Fibroblast of villous mesenchyme (primary cell): Measurements from ENCODE around the gene SPRYD3. TPM values are rescaled to one million over a fixed set of nuclear protein-coding genes. Genes with fewer than 3 reads are reported as not detected.
"Not testable (repeated sequence)": the region's sequence is repeated elsewhere in the genome, so short reads cannot be mapped to it uniquely, and the experiment has no call there.

Source experiments
- DNase-seq: peaks from one replicate; pipeline ENCODE4 v3.0.0-alpha.2; 2010; ENCODE audit warnings: low read depth
- H3K4me3 ChIP-seq: 2 replicates; pipeline ENCODE4 v1.5.1; 2011; ENCODE audit warnings: low read depth, mild to moderate bottlenecking, low read length
- total RNA-seq: library from RNA; depleted of rRNA; stranded (reverse); fragments of >200 nt; gene quantifications from 2 replicates; pipeline ENCODE4 v1.2.3, GENCODE V29; 2012
- TF ChIP-seq, protein P1 (sequence below): IDR thresholded peaks from 2 replicates; pipeline ENCODE4 v1.5.1; 2012; ENCODE audit warnings: low read depth, mild to moderate bottlenecking, low read length; ENCODE audit not compliant: insufficient read depth

Gene SPRYD3
- total RNA-seq, 1 donor, result 19.4 TPM

DNA sequence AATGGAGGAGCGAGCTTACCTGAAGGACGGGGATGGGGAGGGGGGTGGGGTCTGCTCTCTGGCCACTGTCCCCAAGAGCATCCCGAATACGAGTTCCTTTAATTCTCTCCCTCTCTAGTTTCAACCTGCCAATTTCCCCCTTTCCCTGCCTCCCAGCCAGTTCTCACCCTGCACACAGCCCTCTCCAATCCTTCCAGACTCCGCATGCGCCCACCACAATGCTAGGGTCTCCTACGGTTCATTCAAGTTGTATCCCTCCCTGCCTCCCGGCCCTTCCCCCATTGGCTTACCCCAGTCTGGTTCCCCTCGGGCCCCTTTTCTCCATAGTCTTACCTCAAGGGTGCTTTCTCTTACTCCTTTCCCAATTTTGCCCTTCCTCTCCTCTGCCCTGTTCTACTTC is 17.6 kb upstream of the SPRYD3 start:
- DNase-seq, result peak; percentile 13
- TF ChIP-seq, protein P1, sequence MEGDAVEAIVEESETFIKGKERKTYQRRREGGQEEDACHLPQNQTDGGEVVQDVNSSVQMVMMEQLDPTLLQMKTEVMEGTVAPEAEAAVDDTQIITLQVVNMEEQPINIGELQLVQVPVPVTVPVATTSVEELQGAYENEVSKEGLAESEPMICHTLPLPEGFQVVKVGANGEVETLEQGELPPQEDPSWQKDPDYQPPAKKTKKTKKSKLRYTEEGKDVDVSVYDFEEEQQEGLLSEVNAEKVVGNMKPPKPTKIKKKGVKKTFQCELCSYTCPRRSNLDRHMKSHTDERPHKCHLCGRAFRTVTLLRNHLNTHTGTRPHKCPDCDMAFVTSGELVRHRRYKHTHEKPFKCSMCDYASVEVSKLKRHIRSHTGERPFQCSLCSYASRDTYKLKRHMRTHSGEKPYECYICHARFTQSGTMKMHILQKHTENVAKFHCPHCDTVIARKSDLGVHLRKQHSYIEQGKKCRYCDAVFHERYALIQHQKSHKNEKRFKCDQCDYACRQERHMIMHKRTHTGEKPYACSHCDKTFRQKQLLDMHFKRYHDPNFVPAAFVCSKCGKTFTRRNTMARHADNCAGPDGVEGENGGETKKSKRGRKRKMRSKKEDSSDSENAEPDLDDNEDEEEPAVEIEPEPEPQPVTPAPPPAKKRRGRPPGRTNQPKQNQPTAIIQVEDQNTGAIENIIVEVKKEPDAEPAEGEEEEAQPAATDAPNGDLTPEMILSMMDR, result no peak
- H3K4me3 ChIP-seq, result peak overlapping the region; percentile 71

DNA sequence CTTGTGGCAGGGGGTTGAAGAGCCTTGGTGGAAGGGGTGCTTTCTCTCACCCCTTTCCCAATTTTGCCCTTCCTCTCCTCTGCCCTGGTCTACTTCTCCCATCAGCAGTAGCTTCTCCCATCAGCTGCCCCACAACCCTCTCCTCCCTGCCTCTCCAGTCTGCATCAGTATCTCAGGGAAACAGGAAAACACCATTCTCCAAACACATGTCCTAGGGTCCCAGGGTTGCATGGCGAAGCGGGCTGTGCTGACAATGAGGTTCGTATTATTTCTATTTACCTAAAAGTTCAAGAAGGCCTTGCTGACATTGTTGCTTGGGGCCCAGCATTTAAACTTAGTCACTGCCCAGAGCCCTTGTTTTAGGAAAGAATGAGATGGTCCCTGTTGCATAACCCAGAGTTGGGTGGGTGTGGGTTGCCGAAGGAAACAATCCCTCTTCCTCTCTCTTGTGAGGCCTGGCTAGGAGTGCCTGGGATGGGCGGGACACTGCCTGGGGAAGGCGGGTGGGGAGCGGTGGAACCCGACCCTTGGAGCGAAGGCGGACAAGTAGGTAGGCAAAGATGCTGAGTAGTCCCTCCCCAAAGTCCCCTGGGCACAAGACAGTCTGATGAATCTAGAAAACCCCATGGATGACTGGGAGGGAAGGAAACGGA is 17.0 kb upstream of the SPRYD3 start:
- TF ChIP-seq, protein P1, result no peak
- peak; percentile 83 for DNase-seq
- peak overlapping the region; percentile 71 for H3K4me3 ChIP-seq

DNA sequence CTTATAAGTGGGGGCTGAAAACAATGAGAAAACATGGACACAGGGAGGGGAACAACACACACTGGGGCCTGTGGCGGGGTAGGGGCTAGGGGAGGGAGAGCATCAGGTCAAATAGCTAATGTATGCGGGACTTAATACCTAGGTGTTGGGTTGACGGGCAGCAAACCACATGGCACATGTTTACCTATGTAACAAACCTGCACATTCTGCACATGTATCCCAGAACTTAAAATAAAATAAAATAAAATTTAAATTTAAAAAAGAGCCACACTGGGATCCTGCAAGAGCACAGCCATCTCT is 16.4 kb upstream of the SPRYD3 start:
- H3K4me3 ChIP-seq, DNase-seq: not testable (repeated sequence)

DNA sequence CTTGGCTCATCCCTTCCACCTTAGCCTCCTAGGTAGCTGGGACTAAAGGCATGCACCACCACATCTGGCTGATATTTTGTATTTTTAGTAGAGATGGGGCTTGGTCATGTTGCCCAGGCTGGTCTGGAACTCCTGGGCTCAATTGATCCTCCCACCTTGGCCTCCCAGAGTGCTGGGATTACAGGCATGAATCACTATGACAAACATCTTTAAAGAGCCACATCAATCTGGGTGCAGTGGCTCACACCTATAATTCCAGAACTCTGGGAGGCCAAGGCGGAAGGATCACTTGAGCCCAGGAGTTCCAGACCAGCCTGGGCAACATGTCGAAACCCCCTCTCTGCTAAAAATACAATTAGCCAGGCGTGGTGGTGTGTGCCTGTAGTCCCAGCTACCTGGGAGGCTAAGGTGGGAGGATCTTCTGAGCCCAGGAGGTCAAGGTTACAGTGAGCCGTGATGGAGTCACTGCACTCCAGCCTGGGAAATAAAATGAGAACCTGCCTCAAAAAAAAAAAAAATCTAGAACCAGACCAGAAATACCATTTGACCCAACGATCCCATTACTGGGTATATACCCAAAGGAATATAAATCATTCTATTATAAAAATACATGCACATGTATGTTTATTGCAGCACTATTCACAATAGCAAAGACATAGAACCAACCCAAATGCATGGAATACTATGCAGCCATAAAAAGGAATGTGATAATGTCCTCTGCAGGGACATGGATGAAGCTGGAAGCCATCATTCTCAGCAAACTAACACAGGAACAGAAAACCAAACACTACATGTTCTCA is 15.8 kb upstream of the SPRYD3 start:
- not testable (repeated sequence) for DNase-seq, H3K4me3 ChIP-seq

DNA sequence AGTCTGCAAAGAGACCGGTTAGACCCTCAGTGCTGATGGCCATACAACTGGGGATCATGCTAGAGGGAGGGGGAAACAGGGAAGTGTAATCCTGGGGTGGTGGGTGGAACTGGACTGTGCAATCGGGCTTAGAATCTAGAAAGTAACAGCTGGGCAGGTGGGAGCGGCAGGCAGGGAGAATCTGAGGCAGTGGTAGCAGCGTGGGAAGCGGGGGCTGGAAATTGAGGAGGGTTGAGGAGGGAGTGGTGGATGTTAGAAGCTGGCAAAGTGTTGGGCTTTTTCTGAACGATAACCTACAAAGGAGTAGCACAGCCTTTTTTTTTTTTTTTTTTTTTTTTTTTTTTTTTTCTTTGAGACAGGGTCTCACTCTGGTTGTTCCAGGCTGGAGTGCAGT is 15.2 kb upstream of the SPRYD3 start:
- TF ChIP-seq, protein P1, result no peak
- H3K4me3 ChIP-seq, result no peak overlapping the region
- DNase-seq, result no peak

DNA sequence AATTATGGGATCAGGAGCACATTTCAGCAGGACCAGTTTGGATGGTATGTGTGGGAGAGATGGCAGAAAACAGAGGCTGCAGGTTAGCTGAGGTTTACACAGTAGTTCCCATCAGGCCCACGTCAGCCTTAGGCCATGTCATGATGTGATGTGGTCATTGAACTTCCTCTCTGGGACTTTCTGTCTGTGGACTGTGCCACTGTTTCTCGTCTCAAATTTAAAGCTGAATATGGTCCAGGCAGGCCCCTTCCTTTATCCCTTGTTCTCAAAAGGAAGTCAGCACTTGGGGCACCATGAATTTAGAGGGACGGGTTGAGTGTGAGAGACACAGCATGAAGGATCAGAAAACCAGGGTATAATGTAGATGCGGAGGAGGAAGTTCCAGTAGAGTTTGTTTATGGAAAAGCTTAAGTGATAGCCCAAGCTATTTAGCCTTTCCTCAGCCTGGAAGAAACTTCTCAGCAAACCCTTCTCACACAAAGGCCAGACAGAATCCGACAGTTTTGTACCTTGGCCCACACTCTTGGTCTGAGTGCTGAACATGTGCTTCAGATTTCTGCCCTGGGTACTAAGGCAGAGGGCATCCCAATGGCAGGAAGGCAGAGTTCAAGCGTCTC is 14.7 kb upstream of the SPRYD3 start:
- DNase-seq, result peak; percentile 53
- TF ChIP-seq, protein P1, result no peak
- H3K4me3 ChIP-seq, result no peak overlapping the region

DNA sequence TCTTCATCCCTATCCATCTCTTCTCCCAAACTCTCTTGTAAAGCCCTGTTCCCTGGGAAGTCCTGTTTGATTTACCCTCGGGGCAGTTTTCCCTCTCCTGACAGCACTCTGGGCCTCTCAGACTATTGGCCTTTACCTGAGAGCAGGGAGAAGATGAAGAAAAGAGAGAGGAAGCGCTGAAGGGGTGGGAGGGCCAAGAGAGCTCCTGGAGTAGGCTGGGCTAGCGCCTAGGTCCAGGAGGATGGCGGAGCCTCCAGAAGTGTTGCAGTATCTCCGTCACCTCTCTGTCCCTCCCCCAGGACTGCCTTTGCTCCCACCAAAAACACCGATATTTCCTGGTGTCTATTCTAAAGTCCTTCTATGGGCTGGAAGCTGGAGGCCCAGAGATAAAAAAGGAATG is 12.6 kb upstream of the SPRYD3 start:
- TF ChIP-seq, protein P1, result no peak

More for the DNA sequence above, 12.6 kb upstream of the SPRYD3 start:
- DNase-seq, result no peak
- no peak overlapping the region for H3K4me3 ChIP-seq
